PC-3 (cell line): ENCODE results near the gene MT1H. TPM values are rescaled to one million over a fixed set of nuclear protein-coding genes. Genes with fewer than 3 reads are reported as not detected.
"Not testable (repeated sequence)": the region's sequence is repeated elsewhere in the genome, so short reads cannot be mapped to it uniquely, and the experiment has no call there.

Experiments
- ATAC-seq: fragments of 200-7000 bp; cut with Tn5 transposase; 2 replicates; pipeline ENCODE4 v1.9.1; 2020; ENCODE audit warnings: mild to moderate bottlenecking, moderate library complexity
- Bru-seq: library from RNA; stranded (reverse); fragments of 400-500 nt; gene quantifications from one replicate; lab custom pipeline; 2021; lab: Mats Ljungman, UMichigan
- BruChase-seq, 2 experiments: library from RNA; stranded (reverse); fragments of 400-500 nt; gene quantifications; one replicate each; lab custom pipeline; 2021; lab: Mats Ljungman, UMichigan
- BruUV-seq: library from RNA; stranded (reverse); fragments of 400-500 nt; replicated peaks from 2 replicates; lab custom pipeline; 2021; lab: Mats Ljungman, UMichigan
- CTCF ChIA-PET: fragments of 300-600 bp; sonication (Branson Sonifier 250); formaldehyde crosslinking; loops from one replicate; lab custom pipeline; 2022; ENCODE audit warnings: antibody characterized with exemption; lab: Charles Lee
- POLR2A ChIA-PET: fragments of 300-600 bp; sonication (Branson Sonifier 250); formaldehyde crosslinking; loops from one replicate; lab custom pipeline; 2022; ENCODE audit warnings: antibody characterized with exemption; ENCODE audit not compliant: unreplicated experiment; lab: Charles Lee
- DNase-seq: peaks from one replicate; pipeline ENCODE4 v3.0.0-alpha.2; 2015
- H2AFZ ChIP-seq: fragments of 300-600 bp; sonication (generic); 2 replicates; pipeline ENCODE4 v1.6.0; 2016; ENCODE audit warnings: antibody characterized with exemption, low read length
- H3F3A ChIP-seq: fragments of 300-600 bp; sonication (generic); one replicate; pipeline ENCODE4 v1.6.0; 2017; ENCODE audit warnings: antibody characterized with exemption, low read length, control low read depth, mild to moderate bottlenecking; ENCODE audit not compliant: unreplicated experiment
- H3K27ac ChIP-seq: fragments of 300-600 bp; sonication (generic); 2 replicates; pipeline ENCODE4 v1.5.1; 2016; ENCODE audit warnings: mild to moderate bottlenecking, low read length
- H3K27me3 ChIP-seq: fragments of 300-600 bp; sonication (generic); 2 replicates; pipeline ENCODE4 v1.6.1; 2016; ENCODE audit warnings: low read length, mixed read lengths
- H3K36me3 ChIP-seq: fragments of 300-600 bp; sonication (generic); 2 replicates; pipeline ENCODE4 v1.6.1; 2016; ENCODE audit warnings: low read depth, mixed run types, low read length, mixed read lengths
- H3K4me1 ChIP-seq: fragments of 300-600 bp; sonication (generic); 2 replicates; pipeline ENCODE4 v1.5.1; 2016; ENCODE audit warnings: low read length; ENCODE audit not compliant: insufficient read depth
- H3K4me2 ChIP-seq: fragments of 300-600 bp; sonication (generic); 2 replicates; pipeline ENCODE4 v1.6.0; 2016; ENCODE audit warnings: low read length
- H3K4me3 ChIP-seq: fragments of 300-600 bp; sonication (generic); 2 replicates; pipeline ENCODE4 v1.5.1; 2016; ENCODE audit warnings: mild to moderate bottlenecking, low read length, mixed read lengths
- H3K79me2 ChIP-seq: fragments of 300-600 bp; sonication (generic); 2 replicates; pipeline ENCODE4 v1.6.1; 2017; ENCODE audit warnings: low read length, mixed read lengths
- H3K9ac ChIP-seq: fragments of 300-600 bp; sonication (generic); 2 replicates; pipeline ENCODE4 v1.6.0; 2016; ENCODE audit warnings: mild to moderate bottlenecking, low read length
- H3K9me2 ChIP-seq: fragments of 300-600 bp; sonication (generic); replicated peaks from 2 replicates; pipeline ENCODE4 v1.6.1; 2016; ENCODE audit warnings: mixed run types, low read length, mixed read lengths
- H3K9me3 ChIP-seq: fragments of 300-600 bp; sonication (generic); 2 replicates; pipeline ENCODE4 v1.6.1; 2016; ENCODE audit warnings: low read length, mixed read lengths
- H4K20me1 ChIP-seq: fragments of 300-600 bp; sonication (generic); 2 replicates; pipeline ENCODE4 v1.6.1; 2016; ENCODE audit warnings: low read length, mixed read lengths
- CTCF ChIP-seq: fragments of 300-600 bp; sonication (generic); conservative IDR thresholded peaks from 2 replicates; pipeline ENCODE4 v1.5.1; 2017; ENCODE audit warnings: antibody characterized with exemption, low read depth, mild to moderate bottlenecking, low read length
- EZH2 ChIP-seq: fragments of 300-600 bp; sonication (generic); IDR thresholded peaks from one replicate; pipeline ENCODE4 v1.6.1; 2017; ENCODE audit warnings: antibody characterized with exemption, mild to moderate bottlenecking, low read length; ENCODE audit not compliant: unreplicated experiment
- EZH2phosphoT487 ChIP-seq: fragments of 300-600 bp; sonication (generic); IDR thresholded peaks from 2 replicates; pipeline ENCODE4 v1.6.1; 2018; ENCODE audit warnings: mild to moderate bottlenecking, antibody characterized with exemption, low read length, borderline replicate concordance
- intact Hi-C: fragments of 100-400 bp; cut with micrococcal nuclease; formaldehyde crosslinking; loops from 2 replicates; pipeline ENCODE4 v1.9.0; 2023
- long read RNA-seq: library from polyadenylated mRNA; unstranded; transcript quantifications from one replicate; pipeline ENCODE4 v2.0.0, GENCODE V29; 2021; ENCODE audit not compliant: unreplicated experiment
- total RNA-seq: library from RNA; depleted of rRNA; stranded (reverse); fragments of >200 nt; gene quantifications from 2 replicates; pipeline ENCODE4 v1.2.3, GENCODE V29; 2014; rRNA removed

The MT1H gene
- total RNA-seq (not detected in 2 replicates), Bru-seq, nascent RNA (not detected), BruChase-seq, experiment 1, labeled RNA remaining after a 6-hour chase (not detected), BruChase-seq, experiment 2, labeled RNA remaining after a 2-hour chase (not detected)
- long read RNA-seq: 0 reads

DNA sequence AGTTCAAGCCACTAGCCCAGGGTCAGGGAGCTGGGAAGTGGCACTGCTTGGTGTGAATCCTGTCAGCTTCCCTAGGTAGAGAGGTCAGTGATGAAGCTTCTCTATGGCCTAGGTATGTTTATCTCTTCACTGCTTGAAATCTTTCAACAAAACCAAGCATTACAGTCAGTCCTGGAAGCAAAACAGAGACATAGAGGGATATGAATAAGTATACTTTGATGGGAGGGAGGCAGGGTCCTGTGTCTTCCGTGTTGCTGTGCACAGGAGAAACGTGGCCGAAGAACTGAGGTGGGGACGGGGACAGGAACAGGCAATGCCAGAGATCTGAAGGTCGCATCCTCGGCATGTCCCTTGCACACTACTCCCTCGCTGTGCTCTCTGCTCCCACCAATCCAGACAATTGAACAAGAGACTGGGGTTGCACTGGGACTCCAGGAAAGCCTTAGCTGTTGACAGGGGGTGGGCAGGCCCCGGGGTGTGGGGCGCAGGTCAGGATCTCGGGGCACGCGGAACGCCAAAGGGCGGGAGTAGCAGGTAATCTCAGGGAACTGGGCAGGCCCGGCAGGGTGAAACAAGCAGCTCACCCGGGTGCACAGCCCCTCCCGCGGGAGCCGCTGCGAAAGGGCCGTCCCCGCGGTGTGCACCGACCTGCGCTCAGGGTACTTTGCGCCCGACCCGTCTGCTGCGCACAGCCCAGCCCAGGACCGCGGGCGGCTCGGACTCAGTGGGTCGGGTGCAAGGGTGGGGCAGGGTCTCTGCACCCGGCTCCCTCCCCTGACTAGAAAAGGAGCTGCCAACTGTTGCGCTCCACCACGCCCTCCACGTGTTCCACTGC is at the start of gene MT1H:
TSS of gene MT1H (plus strand) at position 810 of the 835 bp plus-strand sequence. CDS start 71 bp downstream, outside the sequence.
- TF ChIP-seq EZH2phosphoT487 (no peak), EZH2 (no peak), CTCF (no peak)
- no peak within 1 kb of the TSS for H3K4me2 ChIP-seq
- ATAC-seq: no peak
- H3F3A ChIP-seq: no peaks in the 10 kb centered on the region
- H3K27me3 ChIP-seq: no peaks in the 10 kb centered on the region
- no peak within 1 kb of the TSS for H2AFZ ChIP-seq
- H3K4me1 ChIP-seq: peaks cover 22% of the 10 kb centered on the region
- no peak within 1 kb of the TSS for H3K9ac ChIP-seq
- H4K20me1 ChIP-seq: no peaks in the 10 kb centered on the region
- no peaks in the 10 kb centered on the region for H3K9me3 ChIP-seq
- H3K9me2 ChIP-seq: no peaks in the 10 kb centered on the region
- DNase-seq: no peak
- H3K36me3 ChIP-seq: no peaks in the 10 kb centered on the region
- H3K79me2 ChIP-seq: no peaks in the 10 kb centered on the region
- no peak within 1 kb of the TSS for H3K4me3 ChIP-seq
- H3K27ac ChIP-seq: no peak within 1 kb of the TSS
- intact Hi-C loops: no loop called here
- ChIA-PET POLR2A (no interaction called here), CTCF (no interaction called here)
- no TSS peak for BruUV-seq

- ATAC-seq: no peak
- Histone ChIP-seq H3K27me3 (no peaks in the 10 kb centered on the region), H3K9me2 (no peaks in the 10 kb centered on the region), H3F3A (no peaks in the 10 kb centered on the region), H2AFZ (no peak overlapping the region), H3K4me1 (0 out of 2 replicates have a peak, but pooled peaks cover 3% of the 10 kb centered on the region), H4K20me1 (no peaks in the 10 kb centered on the region), H3K36me3 (no peaks in the 10 kb centered on the region), H3K4me3 (no peak overlapping the region), H3K9ac (no peak overlapping the region), H3K4me2 (no peak overlapping the region), H3K79me2 (no peaks in the 10 kb centered on the region), H3K27ac (no peak overlapping the region), H3K9me3 (no peaks in the 10 kb centered on the region)
- intact Hi-C loops: no loop called here
- POLR2A ChIA-PET: no interaction called here
- no TSS peak for BruUV-seq
- CTCF ChIA-PET: no interaction called here
- TF ChIP-seq EZH2: no peak
- TF ChIP-seq CTCF: no peak
- TF ChIP-seq EZH2phosphoT487: no peak
- no peak for DNase-seq
Measured at GRCh38 chr16:56620339-56620897, 49.2 kb upstream of the MT1H start.

- H3F3A ChIP-seq, ATAC-seq, H3K79me2 ChIP-seq, H3K27ac ChIP-seq, H3K9me2 ChIP-seq, BruUV-seq, H3K9ac ChIP-seq, intact Hi-C loops, H3K4me3 ChIP-seq, H3K4me2 ChIP-seq, H3K4me1 ChIP-seq, H3K9me3 ChIP-seq, H3K27me3 ChIP-seq, H4K20me1 ChIP-seq, H3K36me3 ChIP-seq, H2AFZ ChIP-seq, POLR2A ChIA-PET, CTCF ChIA-PET, DNase-seq: not testable (repeated sequence)
Measured at GRCh38 chr16:56621665-56622445, 47.8 kb upstream of the MT1H start.

- H3K4me1 ChIP-seq, H3K4me2 ChIP-seq, H3K4me3 ChIP-seq, H4K20me1 ChIP-seq, H3K9ac ChIP-seq, CTCF ChIA-PET, H3K27ac ChIP-seq, H3K79me2 ChIP-seq, H3K27me3 ChIP-seq, H3K9me3 ChIP-seq, BruUV-seq, DNase-seq, ATAC-seq, H3K36me3 ChIP-seq, H3F3A ChIP-seq, intact Hi-C loops, H3K9me2 ChIP-seq, H2AFZ ChIP-seq, POLR2A ChIA-PET: not testable (repeated sequence)
Measured at GRCh38 chr16:56623184-56623583, 46.4 kb upstream of the MT1H start.
